ENCODE measurements around the gene NR1I2. TPM values are rescaled to one million over a fixed set of nuclear protein-coding genes. Genes with fewer than 3 reads are reported as not detected.

The NR1I2 gene
- total RNA-seq, 3 donors from 2014 or later, result 0.41 to 0.76 (median 0.47) TPM

DNA sequence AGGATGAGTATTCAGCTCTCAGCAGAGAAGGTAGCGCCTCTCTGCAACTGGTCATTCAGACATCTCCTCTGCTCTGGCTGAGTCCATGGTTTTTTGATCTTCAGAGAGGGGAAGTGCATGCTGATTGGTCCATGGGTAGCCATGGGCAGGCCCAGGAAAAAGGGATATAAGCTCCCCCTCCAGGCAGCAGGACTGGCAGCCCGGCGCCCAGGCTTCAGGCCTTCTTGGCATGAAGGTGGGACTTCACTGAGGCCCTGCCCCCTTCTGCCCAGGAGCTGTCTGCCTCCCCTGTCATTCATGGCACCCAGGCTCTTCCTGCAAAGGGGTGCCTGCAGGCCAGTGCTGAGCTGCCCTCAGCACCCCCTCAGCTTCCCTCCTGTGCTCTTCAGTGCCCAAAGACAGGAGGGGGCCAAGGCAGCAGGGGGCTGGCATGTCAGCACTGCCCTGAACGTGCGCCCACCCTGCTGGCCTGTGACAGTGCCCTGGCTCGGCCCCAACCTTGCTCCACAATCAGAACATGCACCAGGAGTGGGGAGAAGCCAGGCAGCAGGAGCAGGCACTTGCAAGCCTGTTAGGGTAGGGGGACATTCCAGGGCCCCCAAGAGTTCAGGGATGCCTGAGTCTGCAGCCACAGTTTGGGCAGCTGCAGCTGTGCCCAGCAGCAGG lies 13.8 kb upstream of the NR1I2 start:
- no peak for DNase-seq
- peaks cover 7% of the 10 kb centered on the region for H3K27me3 Mint-ChIP-seq (ENCODE audit: low read depth)
- H3K36me3 Mint-ChIP-seq (ENCODE audit: insufficient read depth), result no peaks in the 10 kb centered on the region
- no peak for ATAC-seq
- H3K4me1 Mint-ChIP-seq (ENCODE audit: low read depth), result no peaks in the 10 kb centered on the region
- no peak overlapping the region for H3K4me3 Mint-ChIP-seq
- no peaks in the 10 kb centered on the region for H3K9me3 Mint-ChIP-seq

DNA sequence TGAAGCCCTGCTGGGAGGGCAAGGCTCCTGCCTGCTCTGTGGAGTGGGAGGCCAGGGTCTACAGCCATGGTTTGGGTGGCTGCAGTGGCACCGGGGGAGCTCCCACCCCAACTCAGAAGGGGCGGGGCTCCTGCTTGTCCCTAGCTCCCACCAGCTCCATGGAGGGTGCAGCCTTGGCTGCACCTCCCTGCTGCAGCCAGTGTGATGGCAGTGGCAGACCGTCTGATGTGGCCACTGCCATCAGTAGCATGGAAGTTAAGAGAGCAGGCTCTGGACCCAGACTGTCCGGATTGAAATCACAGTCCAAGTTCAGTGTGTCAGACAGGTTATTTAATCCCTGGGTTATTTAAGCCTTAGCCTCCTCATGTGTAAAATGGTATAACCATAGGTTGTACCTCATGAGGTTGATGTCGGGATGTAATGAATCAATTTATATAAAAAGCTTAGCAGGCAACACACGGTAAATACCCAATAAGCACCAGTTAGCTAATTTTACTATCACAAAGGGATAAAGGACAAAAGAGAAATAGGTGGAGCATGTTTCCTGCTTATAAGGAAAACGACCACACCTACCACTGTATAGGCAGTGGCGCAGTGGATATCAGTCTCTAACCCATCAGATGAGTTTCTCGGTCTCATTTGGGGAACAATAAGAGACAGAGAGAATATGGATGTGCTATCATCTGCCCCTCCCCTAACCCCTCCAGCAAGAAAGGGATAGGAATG lies 13.1 kb upstream of the NR1I2 start:
- no peaks in the 10 kb centered on the region for H3K4me1 Mint-ChIP-seq (ENCODE audit: low read depth)
- no peaks in the 10 kb centered on the region for H3K9me3 Mint-ChIP-seq
- H3K36me3 Mint-ChIP-seq (ENCODE audit: insufficient read depth), result no peaks in the 10 kb centered on the region
- peaks cover 7% of the 10 kb centered on the region for H3K27me3 Mint-ChIP-seq (ENCODE audit: low read depth)
- no peak for ATAC-seq
- H3K4me3 Mint-ChIP-seq, result no peak overlapping the region
- no peak for DNase-seq

GRCh38 chr3:119769394-119770149 lies 12.3 kb upstream of the NR1I2 start:
- Mint-ChIP-seq H3K36me3 (ENCODE audit: insufficient read depth) (no peaks in the 10 kb centered on the region), H3K9me3 (no peaks in the 10 kb centered on the region), H3K27me3 (ENCODE audit: low read depth) (peaks cover 7% of the 10 kb centered on the region), H3K4me1 (ENCODE audit: low read depth) (no peaks in the 10 kb centered on the region), H3K4me3 (no peak overlapping the region)
- ATAC-seq, result no peak
- no peak for DNase-seq

GRCh38 chr3:119774444-119774843 lies 7.5 kb upstream of the NR1I2 start:
- no peaks in the 10 kb centered on the region for H3K36me3 Mint-ChIP-seq (ENCODE audit: insufficient read depth)
- DNase-seq (no peak), ATAC-seq (no peak)
- H3K9me3 Mint-ChIP-seq, result peaks cover 9% of the 10 kb centered on the region
- H3K27me3 Mint-ChIP-seq (ENCODE audit: low read depth), result peaks cover 4% of the 10 kb centered on the region
- H3K4me1 Mint-ChIP-seq (ENCODE audit: low read depth), result no peaks in the 10 kb centered on the region
- H3K4me3 Mint-ChIP-seq, result no peak overlapping the region

DNA sequence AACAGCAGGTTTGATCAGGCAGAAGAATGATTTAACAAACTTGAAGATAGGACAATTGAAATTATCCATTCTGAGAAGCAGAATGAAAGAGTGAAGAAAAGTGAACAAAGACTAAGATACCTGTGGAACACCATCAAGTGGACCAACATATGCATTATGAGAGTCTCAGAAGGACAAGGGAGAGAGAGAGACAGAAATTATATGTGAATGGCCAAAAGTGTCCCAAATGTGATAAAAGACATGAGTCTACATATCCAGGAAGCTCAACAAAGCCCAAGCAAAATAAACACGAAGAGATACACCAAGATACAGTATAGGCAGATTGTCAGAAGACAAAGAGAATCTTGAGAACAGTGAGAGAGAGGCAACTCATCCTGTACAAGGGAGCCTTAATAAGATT lies 5.6 kb upstream of the NR1I2 start:
- Mint-ChIP-seq H3K36me3 (ENCODE audit: insufficient read depth) (no peaks in the 10 kb centered on the region), H3K27me3 (ENCODE audit: low read depth) (peaks cover 2% of the 10 kb centered on the region), H3K9me3 (peaks cover 9% of the 10 kb centered on the region), H3K4me3 (no peak overlapping the region), H3K4me1 (ENCODE audit: low read depth) (peaks cover 4% of the 10 kb centered on the region)
- ATAC-seq, result no peak
- no peak for DNase-seq

- Mint-ChIP-seq H3K4me3 (no peak overlapping the region), H3K9me3 (peaks cover 9% of the 10 kb centered on the region), H3K4me1 (ENCODE audit: low read depth) (peaks cover 4% of the 10 kb centered on the region), H3K36me3 (ENCODE audit: insufficient read depth) (no peaks in the 10 kb centered on the region), H3K27me3 (ENCODE audit: low read depth) (peaks cover 2% of the 10 kb centered on the region)
- ATAC-seq (no peak), DNase-seq (no peak)
Measured at GRCh38 chr3:119778176-119778575, 3.7 kb upstream of the NR1I2 start.

DNA sequence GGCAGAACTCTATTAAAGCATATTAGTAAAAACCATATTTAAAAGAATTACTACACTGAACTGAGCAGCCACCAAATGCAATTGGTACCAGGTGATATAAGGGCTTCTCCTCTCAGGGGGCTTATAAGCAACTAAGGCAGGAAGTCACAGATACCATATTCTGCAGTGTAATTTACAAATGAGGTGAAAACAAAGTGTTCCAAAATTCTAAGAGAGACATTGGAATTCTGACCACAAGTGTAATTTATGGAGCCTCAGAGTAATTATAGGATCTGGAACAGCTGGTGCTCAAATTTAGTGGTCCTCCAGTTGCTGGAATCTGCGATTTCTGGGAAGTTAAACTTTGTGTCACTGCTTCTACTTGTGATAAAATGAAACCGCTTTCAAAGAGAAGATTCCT lies 3.1 kb upstream of the NR1I2 start:
- Mint-ChIP-seq H3K27me3 (ENCODE audit: low read depth) (no peaks in the 10 kb centered on the region), H3K4me3 (no peak overlapping the region), H3K4me1 (ENCODE audit: low read depth) (peaks cover 4% of the 10 kb centered on the region), H3K36me3 (ENCODE audit: insufficient read depth) (no peaks in the 10 kb centered on the region), H3K9me3 (peaks cover 9% of the 10 kb centered on the region)
- no peak for DNase-seq
- ATAC-seq, result no peak

DNA sequence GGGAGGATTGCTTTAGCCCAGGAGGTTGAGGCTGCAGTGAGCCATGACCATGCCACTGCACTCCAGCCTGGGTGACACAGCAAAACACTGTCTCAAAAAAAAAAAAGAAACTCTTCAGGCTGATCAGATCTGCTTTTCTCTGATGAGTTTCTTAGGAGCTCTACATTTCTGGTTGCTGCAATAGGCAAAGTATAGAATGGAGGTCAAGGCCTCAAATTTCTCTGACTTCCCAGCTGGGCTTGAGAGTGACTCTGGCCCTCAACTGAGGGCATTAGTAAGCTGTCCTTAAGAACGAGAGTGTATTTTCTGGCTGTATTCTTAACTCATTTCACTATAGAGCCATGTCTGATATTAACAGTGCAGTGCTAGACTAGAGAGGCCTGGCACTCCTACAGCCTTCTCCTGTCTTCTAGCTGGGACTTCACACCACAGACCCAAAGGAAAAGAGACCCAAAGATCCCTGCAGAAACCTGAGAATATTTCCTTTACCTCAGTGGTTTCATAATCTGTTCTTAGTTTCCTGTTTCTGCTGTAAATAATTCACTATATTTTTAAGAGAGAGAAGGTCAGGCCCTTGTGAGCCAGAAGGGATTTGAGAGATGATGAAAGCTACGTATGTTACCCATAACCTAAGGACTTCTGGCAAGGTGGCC lies 2.0 kb upstream of the NR1I2 start:
- Mint-ChIP-seq H3K36me3 (ENCODE audit: insufficient read depth) (no peaks in the 10 kb centered on the region), H3K27me3 (ENCODE audit: low read depth) (no peaks in the 10 kb centered on the region), H3K4me3 (no peak overlapping the region), H3K4me1 (ENCODE audit: low read depth) (peaks cover 4% of the 10 kb centered on the region), H3K9me3 (peaks cover 9% of the 10 kb centered on the region)
- ATAC-seq (no peak), DNase-seq (no peak)

GRCh38 chr3:119782460-119782859 lies 559 bp downstream of the NR1I2 start:
- H3K4me1 Mint-ChIP-seq (ENCODE audit: low read depth), result peaks cover 4% of the 10 kb centered on the region
- H3K36me3 Mint-ChIP-seq (ENCODE audit: insufficient read depth), result no peaks in the 10 kb centered on the region
- H3K27me3 Mint-ChIP-seq (ENCODE audit: low read depth), result no peaks in the 10 kb centered on the region
- no peaks in the 10 kb centered on the region for H3K9me3 Mint-ChIP-seq
- ATAC-seq (no peak), DNase-seq (no peak)
- H3K4me3 Mint-ChIP-seq, result no peak overlapping the region

- H3K27me3 Mint-ChIP-seq (ENCODE audit: low read depth), result no peaks in the 10 kb centered on the region
- peaks cover 4% of the 10 kb centered on the region for H3K4me1 Mint-ChIP-seq (ENCODE audit: low read depth)
- no peak overlapping the region for H3K4me3 Mint-ChIP-seq
- H3K9me3 Mint-ChIP-seq, result no peaks in the 10 kb centered on the region
- DNase-seq (no peak), ATAC-seq (no peak)
- H3K36me3 Mint-ChIP-seq (ENCODE audit: insufficient read depth), result no peaks in the 10 kb centered on the region
Measured at GRCh38 chr3:119783255-119783654, 1.4 kb downstream of the NR1I2 start.

DNA sequence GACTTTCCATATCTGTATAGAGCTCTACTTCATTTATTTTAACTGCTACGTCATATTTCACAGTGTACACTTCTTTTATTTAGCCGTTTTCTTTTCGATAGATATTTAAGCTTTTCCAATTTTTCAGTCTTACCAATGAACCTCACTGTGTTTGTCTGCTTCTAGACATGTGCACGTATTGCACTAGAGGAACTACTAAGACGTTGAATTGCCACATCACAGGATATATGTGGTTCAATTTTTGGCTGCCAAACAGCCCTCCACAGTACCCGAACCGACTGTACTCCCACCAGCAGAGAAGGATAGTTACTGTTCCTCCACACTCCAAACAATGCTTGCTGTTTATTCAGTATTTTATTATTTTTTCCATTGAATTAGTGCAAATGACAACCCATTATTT lies 2.0 kb downstream of the NR1I2 start:
- Mint-ChIP-seq H3K4me1 (ENCODE audit: low read depth) (peaks cover 4% of the 10 kb centered on the region), H3K36me3 (ENCODE audit: insufficient read depth) (no peaks in the 10 kb centered on the region), H3K27me3 (ENCODE audit: low read depth) (no peaks in the 10 kb centered on the region), H3K4me3 (no peak overlapping the region), H3K9me3 (no peaks in the 10 kb centered on the region)
- no peak for ATAC-seq
- DNase-seq, result no peak

DNA sequence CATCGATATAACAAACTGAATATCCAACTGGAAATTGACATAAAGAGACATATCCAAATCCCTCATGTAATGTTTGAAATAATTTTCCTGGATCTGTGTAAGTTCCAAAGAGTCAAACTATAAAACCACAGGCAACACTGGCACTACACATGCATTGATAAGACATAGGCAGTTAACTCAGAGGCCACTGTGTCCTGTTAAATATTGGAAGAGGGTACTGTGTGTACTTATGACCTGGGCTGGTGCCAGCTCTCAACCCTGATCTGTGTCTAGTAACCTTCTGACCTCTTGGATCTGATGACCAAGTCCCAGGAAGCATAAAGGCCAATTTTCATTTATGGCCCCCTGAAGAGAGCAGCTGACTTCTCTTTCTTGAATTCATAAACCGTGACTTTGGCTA lies 4.5 kb downstream of the NR1I2 start:
- no peaks in the 10 kb centered on the region for H3K4me1 Mint-ChIP-seq (ENCODE audit: low read depth)
- H3K4me3 Mint-ChIP-seq, result no peak overlapping the region
- no peaks in the 10 kb centered on the region for H3K9me3 Mint-ChIP-seq
- no peaks in the 10 kb centered on the region for H3K27me3 Mint-ChIP-seq (ENCODE audit: low read depth)
- ATAC-seq (no peak), DNase-seq (no peak)
- H3K36me3 Mint-ChIP-seq (ENCODE audit: insufficient read depth), result no peaks in the 10 kb centered on the region

DNA sequence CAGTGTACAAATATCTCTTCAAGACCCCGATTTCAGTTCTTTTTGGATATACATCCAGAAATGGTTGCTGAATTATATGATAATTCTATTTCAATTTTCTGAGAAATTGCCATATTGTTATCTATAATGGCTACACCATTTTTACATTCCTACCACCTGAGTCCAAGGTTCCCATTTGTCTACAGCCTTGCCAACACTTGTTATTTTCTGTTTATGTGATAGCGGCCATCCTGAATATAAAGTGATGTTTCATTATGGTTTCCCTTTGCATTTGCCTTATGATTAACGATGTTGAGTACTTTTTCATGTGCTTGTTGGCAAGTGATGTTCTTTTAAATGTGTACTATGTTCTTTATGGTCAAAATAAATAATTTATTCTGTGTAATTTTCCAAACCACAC lies 8.5 kb downstream of the NR1I2 start:
- DNase-seq (no peak), ATAC-seq (no peak)
- Mint-ChIP-seq H3K27me3 (ENCODE audit: low read depth) (no peaks in the 10 kb centered on the region), H3K36me3 (ENCODE audit: insufficient read depth) (no peaks in the 10 kb centered on the region), H3K9me3 (no peaks in the 10 kb centered on the region), H3K4me3 (no peak overlapping the region), H3K4me1 (ENCODE audit: low read depth) (no peaks in the 10 kb centered on the region)

- no peak for ATAC-seq
- no peaks in the 10 kb centered on the region for H3K36me3 Mint-ChIP-seq (ENCODE audit: insufficient read depth)
- no peaks in the 10 kb centered on the region for H3K4me1 Mint-ChIP-seq (ENCODE audit: low read depth)
Measured at GRCh38 chr3:119792270-119792669, 10.4 kb downstream of the NR1I2 start.

More at GRCh38 chr3:119792270-119792669, 10.4 kb downstream of the NR1I2 start:
- Mint-ChIP-seq H3K4me3 (no peak overlapping the region), H3K9me3 (no peaks in the 10 kb centered on the region), H3K27me3 (ENCODE audit: low read depth) (no peaks in the 10 kb centered on the region)
- DNase-seq, result no peak
